ENCODE data around the gene HELQ.
"Not testable (repeated sequence)": the region's sequence is repeated elsewhere in the genome, so short reads cannot be mapped to it uniquely, and the experiment has no call there.

Gene HELQ, protein sequence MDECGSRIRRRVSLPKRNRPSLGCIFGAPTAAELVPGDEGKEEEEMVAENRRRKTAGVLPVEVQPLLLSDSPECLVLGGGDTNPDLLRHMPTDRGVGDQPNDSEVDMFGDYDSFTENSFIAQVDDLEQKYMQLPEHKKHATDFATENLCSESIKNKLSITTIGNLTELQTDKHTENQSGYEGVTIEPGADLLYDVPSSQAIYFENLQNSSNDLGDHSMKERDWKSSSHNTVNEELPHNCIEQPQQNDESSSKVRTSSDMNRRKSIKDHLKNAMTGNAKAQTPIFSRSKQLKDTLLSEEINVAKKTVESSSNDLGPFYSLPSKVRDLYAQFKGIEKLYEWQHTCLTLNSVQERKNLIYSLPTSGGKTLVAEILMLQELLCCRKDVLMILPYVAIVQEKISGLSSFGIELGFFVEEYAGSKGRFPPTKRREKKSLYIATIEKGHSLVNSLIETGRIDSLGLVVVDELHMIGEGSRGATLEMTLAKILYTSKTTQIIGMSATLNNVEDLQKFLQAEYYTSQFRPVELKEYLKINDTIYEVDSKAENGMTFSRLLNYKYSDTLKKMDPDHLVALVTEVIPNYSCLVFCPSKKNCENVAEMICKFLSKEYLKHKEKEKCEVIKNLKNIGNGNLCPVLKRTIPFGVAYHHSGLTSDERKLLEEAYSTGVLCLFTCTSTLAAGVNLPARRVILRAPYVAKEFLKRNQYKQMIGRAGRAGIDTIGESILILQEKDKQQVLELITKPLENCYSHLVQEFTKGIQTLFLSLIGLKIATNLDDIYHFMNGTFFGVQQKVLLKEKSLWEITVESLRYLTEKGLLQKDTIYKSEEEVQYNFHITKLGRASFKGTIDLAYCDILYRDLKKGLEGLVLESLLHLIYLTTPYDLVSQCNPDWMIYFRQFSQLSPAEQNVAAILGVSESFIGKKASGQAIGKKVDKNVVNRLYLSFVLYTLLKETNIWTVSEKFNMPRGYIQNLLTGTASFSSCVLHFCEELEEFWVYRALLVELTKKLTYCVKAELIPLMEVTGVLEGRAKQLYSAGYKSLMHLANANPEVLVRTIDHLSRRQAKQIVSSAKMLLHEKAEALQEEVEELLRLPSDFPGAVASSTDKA

GRCh38 chr4:83455281-83456183 lies at the start of gene HELQ, which contains the start of gene MRPS18C:
Gene HELQ, minus strand, starts transcription at chr4:83455823. Its CDS starts 130 bp downstream, at chr4:83455693.
Gene MRPS18C, plus strand, starts transcription at chr4:83456058. Its CDS starts 20 bp downstream, at chr4:83456078.
- in situ Hi-C loops (cut with HindIII; ENCODE audit: low sequenced_read_pairs): no loop called here

GRCh38 chr4:83504996-83505395 lies 49.4 kb upstream of the HELQ start:
- in situ Hi-C loops (cut with HindIII; ENCODE audit: low sequenced_read_pairs): no loop called here

DNA sequence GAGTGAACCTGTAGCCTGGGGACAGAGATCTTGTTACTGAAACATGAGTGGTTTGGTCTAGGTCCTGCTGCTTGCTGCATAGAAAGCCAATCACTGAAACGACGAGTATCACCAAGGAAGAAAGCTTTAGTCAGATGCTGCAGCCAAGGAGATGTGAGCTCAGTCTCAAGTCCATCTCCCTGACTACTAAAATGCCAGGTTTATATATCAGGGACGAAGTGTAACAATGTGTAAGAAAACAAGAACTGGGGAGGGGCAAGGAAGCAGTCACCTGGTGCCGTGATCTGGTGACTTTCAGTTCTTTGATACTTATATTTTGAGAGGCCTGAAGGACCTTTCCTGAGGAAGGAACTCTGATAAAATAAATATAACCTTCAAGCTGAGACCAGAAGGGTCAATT lies 48.9 kb upstream of the HELQ start:
- in situ Hi-C loops (cut with HindIII; ENCODE audit: low sequenced_read_pairs): no loop called here

- in situ Hi-C loops (cut with HindIII; ENCODE audit: low sequenced_read_pairs): no loop called here
These were observed 48.4 kb upstream of the HELQ start for GRCh38 chr4:83503974-83504373.

GRCh38 chr4:83501671-83502070 lies 46.0 kb upstream of the HELQ start:
- in situ Hi-C loops (cut with HindIII; ENCODE audit: low sequenced_read_pairs): not testable (repeated sequence)

DNA sequence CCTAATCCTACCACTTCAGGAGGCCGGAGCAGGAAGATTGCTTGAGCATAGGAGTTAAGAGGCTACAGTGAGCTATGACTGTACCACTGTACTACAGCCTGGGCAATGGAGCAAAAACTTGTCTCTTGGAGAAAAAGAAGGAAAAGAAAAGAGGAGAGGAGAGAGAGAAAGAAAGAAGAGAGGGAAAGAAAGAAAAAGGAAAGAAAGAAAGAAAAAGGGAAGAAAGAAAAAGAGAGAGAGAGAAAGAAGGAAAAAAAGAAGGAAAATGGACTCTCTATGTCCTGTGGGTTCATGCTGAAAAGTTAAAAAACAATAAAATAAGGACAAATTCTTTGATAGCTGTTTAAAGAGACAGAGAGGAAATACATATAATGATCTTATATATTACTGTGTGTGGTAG lies 42.6 kb upstream of the HELQ start:
- in situ Hi-C loops (cut with HindIII; ENCODE audit: low sequenced_read_pairs): no loop called here

DNA sequence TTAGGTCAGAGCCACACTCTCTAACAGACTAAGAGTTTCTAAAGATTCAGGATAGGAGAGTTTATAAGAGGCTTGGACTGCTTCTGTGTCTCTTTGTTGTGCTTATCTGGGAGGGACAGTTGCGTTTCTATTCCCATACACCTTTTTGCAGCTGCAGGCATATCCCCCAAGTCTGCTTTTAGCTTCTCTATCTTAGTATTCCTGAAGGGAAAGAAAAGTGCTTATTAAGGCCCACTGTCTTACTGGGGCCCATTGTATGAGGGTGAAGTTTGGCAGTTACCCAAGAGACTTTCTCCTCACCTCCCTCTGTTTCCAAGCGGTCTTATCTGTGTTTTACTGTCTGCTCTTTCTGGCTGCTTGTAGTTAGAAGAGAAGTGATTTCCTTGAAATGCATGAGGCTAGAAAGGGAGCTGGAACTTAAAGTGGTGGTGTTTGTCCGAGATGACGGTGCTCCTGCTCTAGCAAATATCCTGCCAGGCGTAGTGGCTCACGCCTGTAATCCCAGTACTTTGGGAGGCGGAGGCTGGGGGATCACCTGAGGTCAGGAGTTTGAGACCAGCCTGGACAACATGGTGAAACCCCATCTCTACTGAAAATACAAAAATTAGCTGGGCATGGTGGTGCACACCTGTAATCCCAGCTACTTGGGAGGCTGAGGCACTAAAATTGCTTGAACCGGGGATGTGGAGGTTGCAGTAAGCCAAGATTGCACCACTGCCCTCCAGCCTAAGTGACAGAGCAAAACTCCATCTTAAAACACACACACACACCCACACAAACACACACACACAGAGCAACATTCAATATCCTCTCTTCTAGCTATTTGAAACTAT lies 40.7 kb upstream of the HELQ start:
- in situ Hi-C loops (cut with HindIII; ENCODE audit: low sequenced_read_pairs): not testable (repeated sequence)

- in situ Hi-C loops (cut with HindIII; ENCODE audit: low sequenced_read_pairs): no loop called here
These were observed 35.3 kb upstream of the HELQ start for GRCh38 chr4:83490876-83491450.

GRCh38 chr4:83489711-83490326 lies 34.2 kb upstream of the HELQ start:
- in situ Hi-C loops (cut with HindIII; ENCODE audit: low sequenced_read_pairs): no loop called here

GRCh38 chr4:83486457-83487129 lies 31.0 kb upstream of the HELQ start:
- in situ Hi-C loops (cut with HindIII; ENCODE audit: low sequenced_read_pairs): no loop called here

DNA sequence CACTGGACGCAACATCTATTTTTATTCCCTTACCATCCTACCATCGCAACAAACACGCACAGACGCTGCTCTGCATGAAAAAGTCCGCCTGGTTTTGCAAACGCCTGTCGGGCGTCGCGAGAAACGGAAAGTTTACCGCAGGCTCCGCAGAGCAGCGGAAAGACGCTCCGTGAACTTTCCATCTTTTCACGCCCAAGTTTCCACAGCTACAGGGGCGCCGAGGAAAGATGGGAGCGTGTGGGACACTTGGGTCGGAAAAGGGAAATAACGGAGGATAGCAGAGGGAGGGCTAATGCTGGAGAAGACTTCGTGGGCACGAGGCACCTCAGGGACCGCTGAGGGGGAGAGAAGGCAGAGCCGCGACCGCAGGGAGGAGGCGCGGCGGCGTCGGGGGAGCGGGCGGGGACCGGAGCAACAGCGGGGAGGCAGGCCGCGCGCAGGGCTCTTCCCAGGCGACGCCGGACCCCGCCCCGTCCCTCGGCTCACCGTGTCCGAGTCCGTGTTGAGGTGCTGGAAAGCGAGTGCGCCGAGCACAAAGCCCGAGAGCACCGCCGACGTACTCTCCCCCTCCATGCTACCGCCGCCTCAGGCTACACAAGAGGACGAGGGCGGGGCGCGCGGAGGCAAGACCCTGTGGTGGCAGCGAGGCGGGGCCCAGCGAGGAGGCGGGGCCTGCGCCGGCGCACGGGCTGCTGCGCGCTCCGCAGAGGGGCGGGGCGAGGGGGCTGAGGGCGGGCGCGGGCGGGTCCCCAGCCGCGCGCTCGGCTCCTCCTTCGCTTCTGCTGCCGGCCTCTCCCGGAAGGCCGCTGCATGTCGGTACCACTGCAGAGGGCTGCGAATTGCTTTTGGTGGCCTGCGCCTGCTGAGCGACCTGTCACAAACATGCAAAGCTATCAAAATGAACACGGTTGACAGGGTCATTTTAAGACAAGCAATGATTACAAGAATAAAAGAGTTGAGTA lies 29.2 kb upstream of the HELQ start, which contains the start of gene ABRAXAS1:
Gene ABRAXAS1 (minus strand): TSS at position 601 of the 962 bp plus-strand sequence. CDS start 28 bp downstream, at position 573.
- in situ Hi-C loops (cut with HindIII; ENCODE audit: low sequenced_read_pairs): no loop called here

DNA sequence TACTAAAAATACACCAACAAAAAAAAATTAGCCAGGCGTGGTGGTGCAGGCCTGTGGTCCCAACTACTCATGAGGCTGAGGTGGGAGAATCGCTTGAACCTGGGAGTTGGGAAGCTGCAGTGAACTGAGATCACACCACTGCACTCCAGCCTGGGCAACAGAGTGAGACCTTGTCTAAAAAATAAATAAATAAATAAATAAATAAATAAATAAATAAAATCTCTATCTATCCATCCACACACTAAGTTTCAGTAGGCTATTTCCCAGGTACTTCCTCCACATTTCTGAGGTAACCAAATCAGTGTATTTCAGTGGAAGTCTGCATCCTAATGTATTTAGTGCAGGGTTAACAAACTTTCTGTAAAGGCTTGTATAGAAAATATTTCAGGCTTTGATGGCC lies 18.3 kb upstream of the HELQ start:
- in situ Hi-C loops (cut with HindIII; ENCODE audit: low sequenced_read_pairs): no loop called here

GRCh38 chr4:83473423-83473822 lies 17.8 kb upstream of the HELQ start:
- in situ Hi-C loops (cut with HindIII; ENCODE audit: low sequenced_read_pairs): no loop called here

DNA sequence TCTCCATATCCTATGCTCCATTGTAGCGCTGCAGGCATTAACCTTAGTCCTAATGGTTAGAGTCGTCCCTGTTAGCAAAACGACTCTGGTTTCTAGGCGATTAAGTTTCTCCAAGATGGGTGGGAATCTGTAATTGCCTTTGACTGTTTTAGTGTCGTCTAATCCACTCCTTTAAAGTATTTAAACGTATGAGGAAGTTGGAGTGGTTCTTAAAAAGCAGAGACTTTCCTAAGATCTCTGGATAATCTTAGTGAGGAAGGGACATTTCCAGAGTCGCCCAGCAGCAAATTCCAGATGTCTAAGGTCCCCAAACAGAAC lies 520 bp upstream of the HELQ start:
- in situ Hi-C loops (cut with HindIII; ENCODE audit: low sequenced_read_pairs): no loop called here

DNA sequence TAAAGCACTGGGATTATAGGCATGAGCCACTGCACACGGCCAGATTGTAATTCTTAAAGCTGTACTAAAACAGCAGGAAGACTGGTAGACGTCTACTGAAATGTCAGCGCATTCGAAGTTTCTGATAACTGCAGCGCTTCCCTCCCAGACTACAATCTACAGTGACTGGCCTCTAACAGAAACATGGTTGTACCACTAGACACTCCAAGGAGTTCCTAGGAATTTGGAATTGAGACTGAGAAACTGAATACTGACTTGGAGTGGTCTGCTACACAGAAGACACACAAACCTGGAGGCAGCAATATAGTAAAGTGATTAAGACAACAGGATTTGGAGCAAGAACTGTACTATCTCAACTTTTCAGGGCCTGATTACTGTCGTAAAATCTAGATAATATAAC lies 937 bp downstream of the HELQ start:
- in situ Hi-C loops (cut with HindIII; ENCODE audit: low sequenced_read_pairs): no loop called here

DNA sequence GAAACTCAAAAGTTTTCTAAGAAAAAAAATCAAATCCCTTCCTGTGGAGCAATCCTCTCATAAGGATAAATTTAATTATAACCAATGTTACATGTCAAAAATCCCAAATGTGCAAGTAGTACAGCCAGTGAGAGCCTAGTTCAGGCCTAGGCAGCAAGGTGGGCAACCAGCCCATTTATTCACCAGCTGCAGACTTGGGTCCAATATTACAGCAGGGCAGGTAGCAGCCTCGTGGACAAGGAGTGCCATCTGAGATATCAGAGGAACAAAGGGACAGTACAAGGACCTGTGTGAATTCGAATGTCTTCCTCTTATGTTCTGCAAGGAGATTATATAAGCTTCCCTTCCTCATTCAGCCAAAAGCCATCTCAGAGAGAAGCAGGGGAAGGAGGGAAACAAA lies 6.6 kb downstream of the HELQ start:
- in situ Hi-C loops (cut with HindIII; ENCODE audit: low sequenced_read_pairs): no loop called here

DNA sequence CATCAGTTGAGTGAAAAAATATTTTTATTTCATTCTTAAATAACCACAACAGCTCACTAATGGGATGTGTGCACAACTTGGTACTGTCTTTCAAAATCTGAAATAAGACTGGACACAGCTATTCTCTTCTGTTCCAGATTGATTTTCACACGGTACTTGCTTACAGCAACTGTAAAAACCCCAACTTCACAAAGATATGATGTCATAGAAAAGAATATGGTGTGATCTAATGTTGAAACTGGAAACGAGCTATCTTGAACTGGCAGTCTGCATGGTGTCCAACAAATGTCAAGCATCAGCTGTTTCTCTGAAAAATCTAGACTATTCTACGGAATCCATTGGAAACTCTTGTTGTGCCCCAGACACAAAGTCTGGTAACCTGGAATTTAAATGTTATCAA lies 14.7 kb downstream of the HELQ start:
- in situ Hi-C loops (cut with HindIII; ENCODE audit: low sequenced_read_pairs): no loop called here

Measured in DLD1 (cell line).